Adipocyte (in vitro differentiated cells): ENCODE data around the gene FBXL16.

ENCODE experiments used
- DNase-seq: peaks from one replicate; pipeline ENCODE4 v3.0.0-alpha.2; 2015; ENCODE audit warnings: low read depth
- H3K27me3 ChIP-seq: replicated peaks from 2 replicates; pipeline ENCODE4 v1.7.0; 2013; ENCODE audit warnings: mild to moderate bottlenecking, low read length, moderate library complexity; ENCODE audit not compliant: control insufficient read depth, insufficient read depth
- H3K36me3 ChIP-seq: 2 replicates; pipeline ENCODE4 v1.7.0; 2013; ENCODE audit warnings: low read length, mild to moderate bottlenecking, moderate library complexity; ENCODE audit not compliant: control insufficient read depth, insufficient read depth, severe bottlenecking
- H3K4me1 ChIP-seq: 2 replicates; pipeline ENCODE4 v1.7.0; 2013; ENCODE audit warnings: mild to moderate bottlenecking, low read length, moderate library complexity; ENCODE audit not compliant: control insufficient read depth, insufficient read depth
- H3K4me3 ChIP-seq: 2 replicates; pipeline ENCODE4 v1.7.0; 2013; ENCODE audit warnings: mild to moderate bottlenecking, low read length, moderate library complexity
- H3K9ac ChIP-seq: 2 replicates; pipeline ENCODE4 v1.7.0; 2013; ENCODE audit warnings: mild to moderate bottlenecking, low read length, moderate library complexity
- H3K9me3 ChIP-seq: 2 replicates; pipeline ENCODE4 v1.7.0; 2013; ENCODE audit warnings: mild to moderate bottlenecking, low read length, moderate library complexity; ENCODE audit not compliant: control insufficient read depth

Gene FBXL16

DNA sequence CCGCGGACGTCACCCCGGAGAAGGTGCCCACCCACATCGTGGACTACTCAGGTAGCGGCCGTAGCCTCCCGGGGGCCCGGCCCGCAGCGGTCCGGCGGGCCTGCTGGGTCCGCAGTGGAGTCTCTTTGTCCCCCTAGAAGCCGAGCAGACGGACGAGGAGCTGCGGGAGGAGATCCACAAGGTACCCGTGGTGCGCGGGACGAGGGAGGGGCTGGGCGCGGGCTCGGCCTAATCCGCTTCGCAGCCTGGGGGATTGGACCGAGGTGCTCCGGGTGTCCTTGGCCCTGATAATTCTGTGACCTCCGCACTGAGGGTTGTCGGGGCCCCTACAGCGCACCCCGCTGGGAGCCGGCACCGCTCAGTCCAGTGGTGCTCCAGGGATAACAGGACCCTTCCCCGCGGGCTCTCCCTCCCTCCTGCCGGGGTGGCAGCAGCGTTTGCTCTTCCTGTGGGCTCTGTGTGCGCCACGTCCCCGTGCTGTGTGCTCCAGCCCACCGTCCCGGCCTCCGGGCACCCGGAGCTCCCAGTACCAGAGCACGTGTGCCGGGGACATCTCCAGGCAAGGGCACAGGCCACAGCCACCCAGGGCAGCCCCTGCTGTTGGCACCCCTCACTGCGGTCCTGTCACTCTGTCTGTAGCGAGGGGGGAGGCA is 37.0 kb downstream of the FBXL16 start:
- Histone ChIP-seq H3K4me3 (peak overlapping the region; percentile 90), H3K4me1 (peaks cover 13% of the 10 kb centered on the region), H3K9me3 (no peaks in the 10 kb centered on the region), H3K27me3 (no peaks in the 10 kb centered on the region), H3K36me3 (peaks cover 38% of the 10 kb centered on the region), H3K9ac (peak overlapping the region; percentile 92)
- DNase-seq: peak; percentile 48

DNA sequence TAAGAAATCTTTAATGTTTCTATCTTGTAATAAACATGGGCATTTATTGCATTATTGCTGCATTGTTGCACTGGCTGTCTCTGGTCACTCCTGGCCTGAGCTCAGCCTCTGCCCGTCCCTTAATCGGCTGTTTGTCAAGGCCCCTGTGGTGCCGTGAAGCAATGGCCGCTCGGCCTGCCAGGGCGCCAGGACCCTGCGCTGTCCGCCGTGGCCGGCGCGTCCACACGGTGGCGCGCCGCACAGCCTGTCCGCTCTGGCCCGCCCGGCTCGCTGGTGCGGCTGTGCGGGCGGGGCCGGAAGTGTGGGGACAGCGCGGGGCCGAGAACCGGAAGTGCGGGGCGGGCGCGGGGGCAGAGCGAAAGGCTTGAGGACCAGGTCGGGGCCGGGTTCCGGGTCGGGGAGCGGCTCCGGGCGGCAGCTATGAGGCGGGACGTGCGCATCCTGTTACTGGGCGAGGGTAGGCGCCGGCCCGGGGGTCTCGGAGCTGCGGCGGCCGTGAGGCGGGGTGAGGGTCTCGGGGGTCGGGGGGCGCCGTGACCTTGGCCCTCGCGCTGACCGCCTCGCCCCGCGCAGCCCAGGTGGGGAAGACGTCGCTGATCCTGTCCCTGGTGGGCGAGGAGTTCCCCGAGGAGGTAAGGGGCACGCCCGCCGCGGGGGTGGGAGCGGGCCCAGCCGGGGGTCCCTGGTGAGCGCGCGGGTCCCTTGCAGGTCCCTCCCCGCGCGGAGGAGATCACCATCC is 37.7 kb downstream of the FBXL16 start, which contains the start of gene RHOT2:
TSS of gene RHOT2 (plus strand) at position 353 of the 739 bp plus-strand sequence. CDS start at position 421, 68 bp downstream.
- peak; percentile 98 for DNase-seq
- peaks cover 31% of the 10 kb centered on the region for H3K36me3 ChIP-seq
- peak within 1 kb of the TSS; percentile 90 for H3K4me3 ChIP-seq
- H3K9ac ChIP-seq: peak within 1 kb of the TSS; percentile 92
- peaks cover 13% of the 10 kb centered on the region for H3K4me1 ChIP-seq
- H3K27me3 ChIP-seq: no peaks in the 10 kb centered on the region
- H3K9me3 ChIP-seq: no peaks in the 10 kb centered on the region

DNA sequence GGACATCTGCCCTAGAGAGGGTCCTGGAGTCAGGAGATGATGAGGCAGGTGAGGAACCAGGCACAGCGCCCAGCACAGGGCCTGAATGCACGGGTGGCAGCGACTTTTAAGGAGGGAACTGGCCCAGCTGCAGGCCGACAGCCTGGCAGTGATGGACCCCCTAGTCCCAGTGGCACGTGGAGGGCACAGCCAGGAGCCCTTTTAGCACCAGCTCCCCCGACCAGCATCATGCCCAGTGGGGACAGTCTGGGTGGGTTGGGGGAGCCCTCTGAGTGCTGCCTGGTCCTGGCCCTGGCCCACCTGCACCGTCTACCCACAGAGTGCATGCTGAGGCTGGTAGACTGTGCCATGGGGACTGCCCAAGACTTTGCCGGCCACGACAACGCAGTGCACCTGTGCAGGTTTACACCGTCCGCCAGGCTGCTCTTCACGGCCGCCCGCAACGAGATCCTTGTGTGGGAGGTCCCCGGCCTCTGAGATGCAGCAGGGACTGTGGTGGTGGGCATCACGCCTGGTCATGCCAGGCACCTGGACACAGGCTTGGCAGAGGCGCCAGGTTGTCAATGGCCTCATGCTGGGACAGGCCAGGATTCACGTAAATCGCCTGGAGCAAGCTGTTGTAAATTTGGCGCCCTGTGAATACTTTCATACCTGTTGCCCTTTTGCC is 38.4 kb downstream of the FBXL16 start:
- DNase-seq: no peak
- Histone ChIP-seq H3K9me3 (no peaks in the 10 kb centered on the region), H3K9ac (peak overlapping the region; percentile 92), H3K27me3 (no peaks in the 10 kb centered on the region), H3K4me3 (no peak overlapping the region), H3K36me3 (peaks cover 24% of the 10 kb centered on the region), H3K4me1 (peaks cover 13% of the 10 kb centered on the region)

DNA sequence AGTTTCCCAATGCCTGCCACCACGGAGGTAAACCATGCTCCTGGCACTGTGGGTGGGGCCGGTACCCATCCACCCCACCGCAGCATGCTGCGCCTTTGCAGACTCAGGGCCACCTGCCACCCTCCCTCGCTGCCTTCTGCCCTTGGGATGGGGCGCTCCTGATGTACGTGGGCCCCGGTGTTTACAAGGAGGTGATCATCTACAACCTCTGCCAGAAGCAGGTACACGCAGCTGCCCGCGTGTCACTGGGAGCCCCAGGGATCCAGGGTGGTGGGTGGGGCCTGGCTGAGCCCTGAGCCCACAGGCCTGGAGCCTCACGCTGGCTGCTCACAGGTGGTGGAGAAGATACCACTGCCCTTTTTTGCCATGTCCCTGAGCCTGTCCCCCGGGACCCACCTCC is 39.0 kb downstream of the FBXL16 start:
- Histone ChIP-seq H3K36me3 (peaks cover 18% of the 10 kb centered on the region), H3K9me3 (no peaks in the 10 kb centered on the region), H3K9ac (peak overlapping the region; percentile 9), H3K27me3 (no peaks in the 10 kb centered on the region), H3K4me3 (no peak overlapping the region), H3K4me1 (peaks cover 13% of the 10 kb centered on the region)
- DNase-seq: no peak

DNA sequence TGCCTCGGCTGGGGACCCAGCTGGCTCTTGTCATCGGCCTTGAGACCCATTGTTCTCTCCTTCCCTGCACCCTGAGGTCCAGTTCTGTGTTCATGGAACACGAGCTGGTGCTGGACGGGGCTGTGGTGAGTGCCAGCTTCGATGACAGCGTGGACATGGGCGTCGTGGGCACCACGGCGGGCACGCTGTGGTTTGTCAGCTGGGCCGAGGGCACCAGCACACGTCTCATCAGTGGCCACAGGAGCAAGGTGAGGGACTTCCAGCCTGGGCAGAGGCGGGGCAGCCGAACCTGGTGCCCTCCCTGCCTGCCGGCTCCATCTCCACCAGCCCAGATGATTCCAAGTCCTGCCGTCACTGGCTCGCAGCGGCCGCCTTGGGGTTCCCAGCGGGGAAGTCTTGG is 43.0 kb downstream of the FBXL16 start:
- H3K9me3 ChIP-seq: no peaks in the 10 kb centered on the region
- DNase-seq: no peak
- H3K36me3 ChIP-seq: peaks cover 9% of the 10 kb centered on the region
- H3K9ac ChIP-seq: no peak overlapping the region
- peaks cover 5% of the 10 kb centered on the region for H3K4me1 ChIP-seq
- no peaks in the 10 kb centered on the region for H3K27me3 ChIP-seq
- H3K4me3 ChIP-seq: no peak overlapping the region

DNA sequence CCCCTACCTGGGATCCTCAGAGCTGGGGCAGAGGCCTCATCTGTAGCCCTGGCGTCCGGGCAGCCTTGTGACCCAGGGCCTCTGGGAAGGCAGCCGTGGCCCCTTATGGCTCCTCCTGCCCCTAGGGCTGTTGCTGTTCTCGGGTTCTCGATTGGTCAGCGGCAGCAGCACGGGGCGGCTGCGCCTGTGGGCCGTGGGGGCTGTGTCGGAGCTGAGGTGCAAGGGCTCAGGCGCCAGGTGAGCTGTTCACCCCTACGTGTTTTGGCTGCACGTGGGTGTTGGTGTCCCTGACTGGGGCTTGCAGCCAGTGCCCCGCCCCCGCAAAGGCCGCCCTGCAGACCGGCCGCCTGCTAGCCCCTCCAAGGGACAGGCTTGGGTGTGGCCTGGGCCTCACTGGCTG is 43.5 kb downstream of the FBXL16 start:
- H3K27me3 ChIP-seq: no peaks in the 10 kb centered on the region

DNA sequence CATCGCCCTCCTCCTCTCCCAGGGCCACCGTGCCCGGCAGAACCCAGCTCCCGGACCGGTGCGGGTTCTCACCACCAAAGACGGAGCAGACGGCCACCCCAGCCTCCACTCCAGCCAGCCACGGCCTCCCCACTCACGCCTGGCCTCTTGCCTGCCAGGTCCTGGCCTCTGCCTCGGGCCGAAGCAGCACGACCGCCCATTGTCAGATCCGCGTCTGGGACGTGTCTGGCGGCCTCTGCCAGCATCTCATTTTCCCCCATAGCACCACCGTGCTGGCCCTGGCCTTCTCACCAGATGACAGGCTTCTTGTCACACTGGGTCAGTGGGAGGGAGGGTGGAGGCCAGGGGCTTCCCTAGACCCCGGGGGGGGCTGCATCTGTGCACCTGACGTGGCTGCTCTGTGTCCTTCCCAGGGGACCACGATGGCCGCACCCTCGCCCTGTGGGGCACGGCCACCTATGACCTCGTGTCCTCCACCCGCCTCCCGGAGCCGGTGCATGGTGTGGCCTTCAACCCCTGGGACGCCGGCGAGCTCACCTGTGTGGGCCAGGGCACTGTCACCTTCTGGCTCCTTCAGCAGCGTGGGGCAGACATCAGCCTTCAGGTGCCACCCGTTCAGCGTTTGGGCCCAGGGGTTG is 44.3 kb downstream of the FBXL16 start:
- H3K4me3 ChIP-seq: no peak overlapping the region
- H3K36me3 ChIP-seq: peaks cover 9% of the 10 kb centered on the region
- no peaks in the 10 kb centered on the region for H3K9me3 ChIP-seq
- H3K4me1 ChIP-seq: no peaks in the 10 kb centered on the region
- H3K9ac ChIP-seq: no peak overlapping the region
- no peaks in the 10 kb centered on the region for H3K27me3 ChIP-seq
- DNase-seq: no peak

More for the DNA sequence above, 43.5 kb downstream of the FBXL16 start:
- H3K9ac ChIP-seq: no peak overlapping the region
- no peaks in the 10 kb centered on the region for H3K4me1 ChIP-seq
- H3K36me3 ChIP-seq: peaks cover 9% of the 10 kb centered on the region
- no peaks in the 10 kb centered on the region for H3K9me3 ChIP-seq
- DNase-seq: no peak
- no peak overlapping the region for H3K4me3 ChIP-seq

DNA sequence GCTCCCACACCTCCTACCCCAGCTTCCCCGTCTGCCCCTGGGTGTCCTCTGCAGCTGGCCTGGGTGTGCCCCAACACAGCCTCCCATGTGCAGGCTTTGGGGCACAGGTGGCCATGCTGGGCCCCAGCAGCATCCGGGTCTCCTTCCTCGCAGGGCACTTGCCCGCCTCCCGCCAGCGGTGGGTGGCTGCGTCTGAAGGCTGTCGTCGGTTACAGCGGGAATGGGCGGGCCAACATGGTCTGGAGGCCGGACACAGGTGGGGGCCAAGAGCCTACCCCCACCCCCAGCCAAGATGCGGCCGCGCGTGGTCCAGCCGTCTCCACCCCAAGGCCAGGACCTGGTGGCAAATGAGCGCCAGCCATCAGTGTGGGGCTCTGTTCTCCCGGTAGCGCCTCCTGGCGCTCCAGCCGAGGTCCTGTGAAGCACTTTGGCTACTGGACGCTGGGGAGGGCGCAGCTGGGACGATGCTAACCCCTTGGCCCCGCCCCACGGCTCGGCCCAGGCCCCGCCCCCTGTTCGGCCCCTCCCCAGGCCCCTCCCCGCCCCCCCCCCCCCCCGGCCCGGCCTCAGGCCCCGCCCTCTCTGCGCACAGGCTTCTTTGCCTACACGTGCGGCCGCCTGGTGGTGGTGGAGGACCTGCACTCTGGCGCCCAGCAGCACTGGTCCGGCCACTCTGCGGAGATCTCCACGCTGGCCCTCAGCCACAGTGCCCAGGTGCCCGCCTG is 45.0 kb downstream of the FBXL16 start:
- H3K36me3 ChIP-seq: peaks cover 9% of the 10 kb centered on the region
- DNase-seq: peak; percentile 71
- no peak overlapping the region for H3K4me3 ChIP-seq

DNA sequence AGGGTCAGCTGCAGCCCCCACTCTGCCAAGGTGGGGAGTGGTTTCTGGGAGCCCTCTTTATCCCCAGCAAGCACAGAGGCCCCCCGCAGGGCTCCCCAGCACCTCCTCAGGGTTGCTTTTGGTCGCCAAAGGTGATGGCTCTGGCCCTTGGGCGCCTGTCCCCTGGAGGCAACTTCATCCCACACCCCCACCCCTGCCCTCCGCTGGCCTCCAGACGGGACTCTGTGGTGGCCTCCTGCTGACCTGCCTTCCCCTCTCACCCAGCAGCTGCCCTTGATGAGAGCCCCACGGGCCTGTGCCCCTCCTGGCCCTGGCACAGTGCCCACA is 45.5 kb downstream of the FBXL16 start:
- Histone ChIP-seq H3K4me3 (no peak overlapping the region), H3K4me1 (no peaks in the 10 kb centered on the region), H3K36me3 (peaks cover 9% of the 10 kb centered on the region)

More for the DNA sequence above, 45.0 kb downstream of the FBXL16 start:
- no peak overlapping the region for H3K9ac ChIP-seq
- no peaks in the 10 kb centered on the region for H3K9me3 ChIP-seq
- H3K4me1 ChIP-seq: no peaks in the 10 kb centered on the region
- H3K27me3 ChIP-seq: no peaks in the 10 kb centered on the region

DNA sequence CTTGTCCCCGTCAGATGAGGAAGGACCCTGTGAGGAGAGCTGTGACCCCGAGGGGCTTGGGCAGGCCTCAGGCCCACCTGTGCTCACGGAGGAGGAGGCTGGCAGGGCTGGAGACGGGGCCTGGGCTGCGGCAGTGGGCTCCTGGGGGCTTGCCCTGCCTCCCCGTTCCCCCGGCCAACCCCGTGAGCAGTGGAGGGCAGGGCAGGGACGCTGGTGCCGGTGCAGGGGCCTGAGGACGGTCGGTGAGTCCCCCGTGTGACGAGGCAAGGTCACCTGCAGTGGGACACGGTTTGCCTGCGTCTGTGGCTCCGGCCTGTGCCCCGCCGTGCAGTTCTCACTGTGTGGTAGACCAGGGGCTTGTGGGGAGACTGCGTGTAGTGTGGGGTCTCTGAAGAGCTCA is 46.0 kb downstream of the FBXL16 start:
- Histone ChIP-seq H3K9me3 (no peaks in the 10 kb centered on the region), H3K36me3 (peaks cover 9% of the 10 kb centered on the region), H3K4me3 (no peak overlapping the region), H3K9ac (no peak overlapping the region), H3K27me3 (no peaks in the 10 kb centered on the region), H3K4me1 (no peaks in the 10 kb centered on the region)
- DNase-seq: no peak

More for the DNA sequence above, 45.5 kb downstream of the FBXL16 start:
- no peaks in the 10 kb centered on the region for H3K27me3 ChIP-seq
- H3K9me3 ChIP-seq: no peaks in the 10 kb centered on the region
- H3K9ac ChIP-seq: no peak overlapping the region
- no peak for DNase-seq
